Neural progenitor cell (in vitro differentiated cells): ENCODE data around the gene BHMT. TPM values are rescaled to one million over a fixed set of nuclear protein-coding genes. Genes with fewer than 3 reads are reported as not detected.
A peak's percentile ranks its signal among the peaks of the same experiment; 100 is the strongest.
"Not testable (repeated sequence)": the region's sequence is repeated elsewhere in the genome, so short reads cannot be mapped to it uniquely, and the experiment has no call there.

Experiments used
- DNase-seq: peaks from one replicate; pipeline ENCODE4 v3.0.0-alpha.2; 2016; ENCODE audit warnings: low spot score
- H2AFZ ChIP-seq: fragments of 200-600 bp; sonication (generic); replicated peaks from 2 replicates; pipeline ENCODE4 v1.6.1; 2016; ENCODE audit warnings: antibody characterized with exemption
- H3F3A ChIP-seq: fragments of 200-600 bp; sonication (generic); 2 replicates; pipeline ENCODE4 v1.6.1; 2016; ENCODE audit warnings: antibody characterized with exemption, low read depth
- H3K27ac ChIP-seq: fragments of 200-600 bp; sonication (generic); 2 replicates; pipeline ENCODE4 v1.5.1; 2016; ENCODE audit warnings: mild to moderate bottlenecking
- H3K27me3 ChIP-seq: fragments of 200-600 bp; sonication (generic); 2 replicates; pipeline ENCODE4 v1.6.1; 2016; ENCODE audit warnings: mild to moderate bottlenecking, moderate library complexity
- H3K36me3 ChIP-seq: fragments of 200-600 bp; sonication (generic); 2 replicates; pipeline ENCODE4 v1.5.1; 2016
- H3K4me1 ChIP-seq: fragments of 200-600 bp; sonication (generic); 2 replicates; pipeline ENCODE4 v1.6.1; 2016; ENCODE audit warnings: mixed run types
- H3K4me2 ChIP-seq: fragments of 200-600 bp; sonication (generic); 2 replicates; pipeline ENCODE4 v1.6.1; 2016
- H3K4me3 ChIP-seq: fragments of 200-600 bp; sonication (generic); 2 replicates; pipeline ENCODE4 v1.5.1; 2016
- H3K79me2 ChIP-seq: fragments of 200-600 bp; sonication (generic); 2 replicates; pipeline ENCODE4 v1.6.1; 2016; ENCODE audit warnings: low read depth
- H3K9ac ChIP-seq: fragments of 200-600 bp; sonication (generic); 2 replicates; pipeline ENCODE4 v1.6.1; 2016
- H3K9me3 ChIP-seq: fragments of 200-600 bp; sonication (generic); 2 replicates; pipeline ENCODE4 v1.5.1; 2016; ENCODE audit warnings: low read depth
- H4K20me1 ChIP-seq: fragments of 200-600 bp; sonication (generic); 2 replicates; pipeline ENCODE4 v1.6.1; 2016; ENCODE audit warnings: low read depth
- H3K27ac Mint-ChIP-seq: 3 replicates; pipeline ENCODE4 v1.8.0; 2021; ENCODE audit warnings: mixed read lengths
- H3K27me3 Mint-ChIP-seq: 2 replicates; pipeline ENCODE4 v1.8.0; 2022; ENCODE audit warnings: low read depth, mild to moderate bottlenecking, inconsistent platforms, moderate library complexity, mixed read lengths; ENCODE audit not compliant: insufficient read depth
- H3K36me3 Mint-ChIP-seq: 3 replicates; pipeline ENCODE4 v1.8.0; 2021; ENCODE audit warnings: mixed read lengths
- H3K4me1 Mint-ChIP-seq: 3 replicates; pipeline ENCODE4 v1.8.0; 2021; ENCODE audit warnings: mixed read lengths
- H3K4me3 Mint-ChIP-seq: 3 replicates; pipeline ENCODE4 v1.8.0; 2021; ENCODE audit warnings: mild to moderate bottlenecking, moderate library complexity, mixed read lengths
- H3K9me3 Mint-ChIP-seq: 3 replicates; pipeline ENCODE4 v1.8.0; 2020; ENCODE audit warnings: mixed read lengths
- CTCF ChIP-seq: fragments of 200-600 bp; sonication (generic); IDR thresholded peaks from 2 replicates; pipeline ENCODE4 v1.5.1; 2017; ENCODE audit warnings: antibody characterized with exemption, mild to moderate bottlenecking
- EZH2 ChIP-seq: fragments of 200-600 bp; sonication (generic); IDR thresholded peaks from 2 replicates; pipeline ENCODE4 v1.6.1; 2017; ENCODE audit warnings: antibody characterized with exemption, mild to moderate bottlenecking, moderate library complexity
- EZH2phosphoT487 ChIP-seq: fragments of 200-600 bp; sonication (generic); IDR thresholded peaks from 2 replicates; pipeline ENCODE4 v1.6.1; 2017; ENCODE audit warnings: antibody characterized with exemption
- small RNA-seq: library from RNA; depleted of rRNA; stranded (forward); fragments of <200 nt; gene quantifications from one replicate; pipeline ENCODE3, GENCODE V24; 2015
- total RNA-seq: library from RNA; depleted of rRNA; stranded (reverse); fragments of >200 nt; gene quantifications from 2 replicates; pipeline ENCODE4 v1.2.3, GENCODE V29; 2015; ENCODE audit warnings: low replicate concordance

The BHMT gene
- total RNA-seq, 1 donor from 2014 or later = 0.45 TPM

GRCh38 chr5:79172269-79172668, 60.7 kb downstream of the BHMT start:
- Mint-ChIP-seq H3K27me3 (peaks cover 3% of the 10 kb centered on the region), H3K4me1 (no peaks in the 10 kb centered on the region), H3K4me3 (no peak overlapping the region), H3K27ac (no peak overlapping the region), H3K9me3 (no peaks in the 10 kb centered on the region), H3K36me3 (no peaks in the 10 kb centered on the region)
- Histone ChIP-seq H3K4me1 (peaks cover 6% of the 10 kb centered on the region), H3K27ac (no peak overlapping the region), H3K36me3 (no peaks in the 10 kb centered on the region), H4K20me1 (no peaks in the 10 kb centered on the region), H3K79me2 (no peaks in the 10 kb centered on the region), H3K9ac (no peak overlapping the region), H3K27me3 (no peaks in the 10 kb centered on the region), H3K4me2 (no peak overlapping the region), H3K4me3 (no peak overlapping the region), H3F3A (no peaks in the 10 kb centered on the region), H2AFZ (peak overlapping the region; percentile 13), H3K9me3 (no peaks in the 10 kb centered on the region)
- TF ChIP-seq CTCF = no peak
- peak; percentile 5 for DNase-seq

- H2AFZ ChIP-seq = no peak overlapping the region
- H3K36me3 ChIP-seq = no peaks in the 10 kb centered on the region
- H3K4me3 ChIP-seq = no peak overlapping the region
- H3K4me3 Mint-ChIP-seq = no peak overlapping the region
- H3K9me3 Mint-ChIP-seq = no peaks in the 10 kb centered on the region
- no peak overlapping the region for H3K27ac Mint-ChIP-seq
- H3K27me3 Mint-ChIP-seq = peaks cover 3% of the 10 kb centered on the region
- H3K79me2 ChIP-seq = no peaks in the 10 kb centered on the region
- H4K20me1 ChIP-seq = no peaks in the 10 kb centered on the region
- H3K36me3 Mint-ChIP-seq = no peaks in the 10 kb centered on the region
- DNase-seq = no peak
- H3K9me3 ChIP-seq = no peaks in the 10 kb centered on the region
- no peak overlapping the region for H3K27ac ChIP-seq
- no peak overlapping the region for H3K9ac ChIP-seq
- no peaks in the 10 kb centered on the region for H3K4me1 Mint-ChIP-seq
- H3F3A ChIP-seq = peaks cover 2% of the 10 kb centered on the region
- TF ChIP-seq CTCF (no peak), EZH2phosphoT487 (no peak), EZH2 (no peak)
- H3K4me2 ChIP-seq = no peak overlapping the region
- H3K27me3 ChIP-seq = no peaks in the 10 kb centered on the region
- peaks cover 6% of the 10 kb centered on the region for H3K4me1 ChIP-seq
These were observed 62.0 kb downstream of the BHMT start for GRCh38 chr5:79173626-79174025.

GRCh38 chr5:79180449-79180848, 68.8 kb downstream of the BHMT start:
- H3K9me3 Mint-ChIP-seq, H3K4me2 ChIP-seq, H3F3A ChIP-seq, H3K36me3 ChIP-seq, H3K79me2 ChIP-seq, H3K9me3 ChIP-seq, H3K4me1 Mint-ChIP-seq, H3K4me3 Mint-ChIP-seq, H3K4me1 ChIP-seq, H3K4me3 ChIP-seq, H2AFZ ChIP-seq, H3K9ac ChIP-seq, H3K27ac Mint-ChIP-seq, H4K20me1 ChIP-seq, DNase-seq, H3K27ac ChIP-seq, H3K27me3 Mint-ChIP-seq, H3K27me3 ChIP-seq, H3K36me3 Mint-ChIP-seq: not testable (repeated sequence)

GRCh38 chr5:79181419-79182022, 69.9 kb downstream of the BHMT start:
- H3K4me3 ChIP-seq = no peak overlapping the region
- no peak overlapping the region for H2AFZ ChIP-seq
- Mint-ChIP-seq H3K27me3 (no peaks in the 10 kb centered on the region), H3K36me3 (no peaks in the 10 kb centered on the region), H3K4me1 (peaks cover 4% of the 10 kb centered on the region), H3K4me3 (no peak overlapping the region), H3K27ac (no peak overlapping the region), H3K9me3 (no peaks in the 10 kb centered on the region)
- H3F3A ChIP-seq = peaks cover 10% of the 10 kb centered on the region
- no peak overlapping the region for H3K4me2 ChIP-seq
- no peaks in the 10 kb centered on the region for H4K20me1 ChIP-seq
- DNase-seq = no peak
- H3K9me3 ChIP-seq = no peaks in the 10 kb centered on the region
- TF ChIP-seq CTCF = no peak
- TF ChIP-seq EZH2 = no peak
- TF ChIP-seq EZH2phosphoT487 = no peak
- no peaks in the 10 kb centered on the region for H3K4me1 ChIP-seq
- no peak overlapping the region for H3K27ac ChIP-seq
- H3K79me2 ChIP-seq = no peaks in the 10 kb centered on the region
- H3K36me3 ChIP-seq = no peaks in the 10 kb centered on the region
- H3K27me3 ChIP-seq = no peaks in the 10 kb centered on the region
- no peak overlapping the region for H3K9ac ChIP-seq

Small RNA genes within 50 kb of the gene (small RNA-seq; reads per million reads assigned to genes)
- not detected for gene RNY3P1

Other genes starting within 250 kb of the BHMT start
- 15.3 and 19.2 TPM in 2 replicates for gene ARSB, start 126.5 kb upstream of the BHMT start, total RNA-seq
- gene DMGDH, start 42.1 kb upstream of the BHMT start, total RNA-seq = 0.32 and 1.4 TPM in 2 replicates
- gene BHMT2, start 42.0 kb upstream of the BHMT start, total RNA-seq = not detected in 2 replicates
- gene JMY, start 124.3 kb downstream of the BHMT start, total RNA-seq = 13.0 and 16.5 TPM in 2 replicates